ENCODE results near the gene COBL. TPM values are rescaled to one million over a fixed set of nuclear protein-coding genes. Genes with fewer than 3 reads are reported as not detected.
A peak's percentile ranks its signal among the peaks of the same experiment; 100 is the strongest.

Gene COBL
- total RNA-seq, 1 donor from 2014 or later = not detected

GRCh38 chr7:51081270-51081890 is 235.2 kb downstream of the COBL start:
- Mint-ChIP-seq H3K4me3 (ENCODE audit: unreplicated experiment) (no peak overlapping the region), H3K27ac (ENCODE audit: unreplicated experiment) (no peak overlapping the region), H3K4me1 (ENCODE audit: unreplicated experiment) (no peaks in the 10 kb centered on the region), H3K36me3 (ENCODE audit: unreplicated experiment) (no peaks in the 10 kb centered on the region), H3K27me3 (ENCODE audit: unreplicated experiment) (peaks cover 44% of the 10 kb centered on the region), H3K9me3 (ENCODE audit: unreplicated experiment) (no peaks in the 10 kb centered on the region)
- TF ChIP-seq, protein P1, sequence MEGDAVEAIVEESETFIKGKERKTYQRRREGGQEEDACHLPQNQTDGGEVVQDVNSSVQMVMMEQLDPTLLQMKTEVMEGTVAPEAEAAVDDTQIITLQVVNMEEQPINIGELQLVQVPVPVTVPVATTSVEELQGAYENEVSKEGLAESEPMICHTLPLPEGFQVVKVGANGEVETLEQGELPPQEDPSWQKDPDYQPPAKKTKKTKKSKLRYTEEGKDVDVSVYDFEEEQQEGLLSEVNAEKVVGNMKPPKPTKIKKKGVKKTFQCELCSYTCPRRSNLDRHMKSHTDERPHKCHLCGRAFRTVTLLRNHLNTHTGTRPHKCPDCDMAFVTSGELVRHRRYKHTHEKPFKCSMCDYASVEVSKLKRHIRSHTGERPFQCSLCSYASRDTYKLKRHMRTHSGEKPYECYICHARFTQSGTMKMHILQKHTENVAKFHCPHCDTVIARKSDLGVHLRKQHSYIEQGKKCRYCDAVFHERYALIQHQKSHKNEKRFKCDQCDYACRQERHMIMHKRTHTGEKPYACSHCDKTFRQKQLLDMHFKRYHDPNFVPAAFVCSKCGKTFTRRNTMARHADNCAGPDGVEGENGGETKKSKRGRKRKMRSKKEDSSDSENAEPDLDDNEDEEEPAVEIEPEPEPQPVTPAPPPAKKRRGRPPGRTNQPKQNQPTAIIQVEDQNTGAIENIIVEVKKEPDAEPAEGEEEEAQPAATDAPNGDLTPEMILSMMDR (IDR thresholded peaks at IDR 0.05) = no peak
- peak; percentile 73 for DNase-seq (ENCODE audit: extremely low spot score, unreplicated experiment)

DNA sequence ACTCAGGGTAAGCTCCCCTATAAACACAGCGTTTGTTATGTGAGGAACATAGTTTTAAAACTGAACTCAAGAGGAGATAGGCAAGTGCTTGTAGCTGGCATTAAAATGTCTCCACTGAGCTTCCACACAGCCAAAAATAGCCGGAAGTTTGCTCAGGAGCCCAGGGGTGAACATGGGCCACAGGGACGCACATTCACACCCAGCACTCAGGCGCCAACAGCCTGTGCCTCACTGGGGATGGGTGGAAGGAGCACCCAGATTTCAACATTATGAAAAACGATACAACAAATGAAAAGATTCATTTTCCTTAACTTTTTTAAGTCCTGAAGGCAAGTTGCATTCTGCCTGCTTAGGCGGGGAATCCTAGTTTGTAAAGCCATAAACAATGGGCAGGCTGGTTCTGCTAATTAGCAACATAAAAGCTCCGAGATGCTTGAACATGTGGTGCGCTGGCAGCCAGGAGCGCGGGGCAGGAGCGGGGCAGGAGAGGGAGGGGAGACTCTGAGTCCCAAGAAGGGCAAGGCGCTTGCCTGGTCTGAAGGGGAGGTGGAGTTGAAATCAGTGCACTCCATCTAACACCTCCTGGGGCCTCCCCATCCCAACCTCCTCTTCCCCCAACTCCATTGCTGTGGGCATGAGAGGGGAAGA is 235.9 kb downstream of the COBL start:
- H3K27me3 Mint-ChIP-seq (ENCODE audit: unreplicated experiment) = peaks cover 41% of the 10 kb centered on the region
- H3K36me3 Mint-ChIP-seq (ENCODE audit: unreplicated experiment) = no peaks in the 10 kb centered on the region
- H3K9me3 Mint-ChIP-seq (ENCODE audit: unreplicated experiment) = no peaks in the 10 kb centered on the region
- TF ChIP-seq, protein P1 (IDR thresholded peaks at IDR 0.05) = no peak
- H3K27ac Mint-ChIP-seq (ENCODE audit: unreplicated experiment) = no peak overlapping the region
- peak; percentile 60 for DNase-seq (ENCODE audit: extremely low spot score, unreplicated experiment)
- H3K4me3 Mint-ChIP-seq (ENCODE audit: unreplicated experiment) = no peak overlapping the region
- H3K4me1 Mint-ChIP-seq (ENCODE audit: unreplicated experiment) = peaks cover 2% of the 10 kb centered on the region

DNA sequence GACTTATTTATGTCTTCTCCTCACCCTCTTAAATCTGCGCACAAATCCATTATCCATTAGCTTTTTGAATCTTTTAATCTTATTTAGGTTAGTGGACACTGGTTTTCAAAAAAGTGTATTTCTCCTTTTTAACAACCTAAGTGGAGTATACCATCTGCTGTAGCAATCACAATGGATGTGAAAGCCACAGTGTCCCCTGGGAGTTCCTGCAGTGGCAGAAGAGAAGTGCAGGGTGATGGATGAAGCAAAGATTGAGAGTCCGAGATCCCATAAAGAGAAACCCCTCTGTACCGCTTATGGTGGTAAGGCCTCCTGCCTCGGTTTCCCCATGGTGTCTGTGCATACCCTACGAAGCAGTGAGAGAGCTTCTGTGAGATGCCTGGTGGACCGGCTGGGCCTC is 236.4 kb downstream of the COBL start:
- Mint-ChIP-seq H3K9me3 (ENCODE audit: unreplicated experiment) (no peaks in the 10 kb centered on the region), H3K27me3 (ENCODE audit: unreplicated experiment) (peaks cover 41% of the 10 kb centered on the region), H3K27ac (ENCODE audit: unreplicated experiment) (no peak overlapping the region), H3K36me3 (ENCODE audit: unreplicated experiment) (no peaks in the 10 kb centered on the region), H3K4me1 (ENCODE audit: unreplicated experiment) (peaks cover 2% of the 10 kb centered on the region), H3K4me3 (ENCODE audit: unreplicated experiment) (no peak overlapping the region)
- DNase-seq (ENCODE audit: extremely low spot score, unreplicated experiment) = peak; percentile 75
- TF ChIP-seq, protein P1 (IDR thresholded peaks at IDR 0.05) = no peak

DNA sequence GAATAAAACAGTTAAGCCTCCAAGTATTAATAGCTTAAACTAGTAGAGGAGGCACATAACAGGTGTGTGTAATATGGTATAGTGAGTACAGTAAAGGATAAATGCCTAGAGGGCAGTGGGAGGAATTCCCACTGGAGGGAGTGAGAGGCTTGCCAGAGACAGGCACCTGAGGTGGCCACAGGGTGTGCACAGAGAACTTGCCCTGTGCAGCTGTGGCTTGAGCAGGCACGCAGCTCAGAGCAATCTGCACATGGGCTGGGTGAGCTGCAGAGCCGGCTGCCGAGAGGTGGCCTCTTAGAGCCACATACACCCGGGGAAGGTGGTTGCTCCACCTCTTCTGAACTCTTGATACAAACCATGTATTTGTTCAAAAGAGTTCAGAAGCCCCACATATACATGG is 237.1 kb downstream of the COBL start:
- peak; percentile 70 for DNase-seq (ENCODE audit: extremely low spot score, unreplicated experiment)

DNA sequence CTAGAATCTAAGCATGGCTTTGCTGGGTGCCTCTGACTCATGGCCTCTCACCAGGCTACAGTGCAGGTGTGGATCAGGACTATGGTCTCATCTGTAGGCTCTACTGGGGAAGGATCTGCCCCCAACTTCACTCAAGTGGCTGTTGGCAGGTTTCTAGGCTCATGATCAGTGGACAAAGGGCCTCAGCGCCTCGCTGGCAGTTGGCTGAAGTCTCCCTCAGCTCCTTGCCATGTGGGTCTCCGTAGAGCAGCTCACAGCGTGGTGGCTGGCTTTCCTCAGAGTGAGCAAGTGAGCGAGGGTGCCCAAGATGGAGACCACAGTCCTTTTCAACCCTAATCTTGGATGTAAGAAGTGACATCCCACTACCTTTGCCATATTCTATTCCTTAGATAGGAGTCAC is 238.0 kb downstream of the COBL start:
- no peak overlapping the region for H3K4me3 Mint-ChIP-seq (ENCODE audit: unreplicated experiment)
- H3K4me1 Mint-ChIP-seq (ENCODE audit: unreplicated experiment) = peaks cover 2% of the 10 kb centered on the region
- H3K36me3 Mint-ChIP-seq (ENCODE audit: unreplicated experiment) = no peaks in the 10 kb centered on the region
- H3K27ac Mint-ChIP-seq (ENCODE audit: unreplicated experiment) = no peak overlapping the region
- peaks cover 27% of the 10 kb centered on the region for H3K27me3 Mint-ChIP-seq (ENCODE audit: unreplicated experiment)
- TF ChIP-seq, protein P1 (IDR thresholded peaks at IDR 0.05) = no peak
- peak; percentile 46 for DNase-seq (ENCODE audit: extremely low spot score, unreplicated experiment)
- H3K9me3 Mint-ChIP-seq (ENCODE audit: unreplicated experiment) = no peaks in the 10 kb centered on the region

More for the DNA sequence above, 237.1 kb downstream of the COBL start:
- Mint-ChIP-seq H3K9me3 (ENCODE audit: unreplicated experiment) (no peaks in the 10 kb centered on the region), H3K4me3 (ENCODE audit: unreplicated experiment) (no peak overlapping the region), H3K4me1 (ENCODE audit: unreplicated experiment) (peaks cover 2% of the 10 kb centered on the region), H3K27me3 (ENCODE audit: unreplicated experiment) (peaks cover 35% of the 10 kb centered on the region), H3K36me3 (ENCODE audit: unreplicated experiment) (no peaks in the 10 kb centered on the region), H3K27ac (ENCODE audit: unreplicated experiment) (no peak overlapping the region)
- TF ChIP-seq, protein P1 (IDR thresholded peaks at IDR 0.05) = no peak

All from osteocyte (in vitro differentiated cells).